MCF 10A (cell line): ENCODE data around the gene LINGO3. TPM values are rescaled to one million over a fixed set of nuclear protein-coding genes. Genes with fewer than 3 reads are reported as not detected.

Source experiments
- BruUV-seq: library from RNA; stranded (reverse); fragments of 400-500 nt; replicated peaks from 2 replicates; lab custom pipeline; 2021; lab: Mats Ljungman, UMichigan
- CTCF ChIA-PET: fragments of 300-600 bp; sonication (Branson Sonifier 250); formaldehyde crosslinking; extraction: SDS; loops from one replicate; lab custom pipeline; 2021; ENCODE audit warnings: antibody characterized with exemption, inconsistent platforms; lab: Yijun Ruan, JAX
- POLR2A ChIA-PET: fragments of 300-600, 350-650 bp; sonication (Branson Sonifier 250); formaldehyde crosslinking; extraction: SDS; loops from one replicate; lab custom pipeline; 2020; ENCODE audit warnings: antibody characterized with exemption, inconsistent platforms; lab: Yijun Ruan, JAX
- DNase-seq: peaks from one replicate; pipeline ENCODE4 v3.0.0-alpha.2; 2018; ENCODE audit not compliant: unreplicated experiment
- H3K27ac Mint-ChIP-seq: one replicate; pipeline ENCODE4 v1.8.0; 2022; ENCODE audit warnings: mild to moderate bottlenecking, low read depth, mixed read lengths; ENCODE audit not compliant: unreplicated experiment
- H3K27me3 Mint-ChIP-seq: one replicate; pipeline ENCODE4 v1.8.0; 2022; ENCODE audit warnings: mixed read lengths; ENCODE audit not compliant: insufficient read depth, unreplicated experiment
- H3K36me3 Mint-ChIP-seq: one replicate; pipeline ENCODE4 v1.8.0; 2022; ENCODE audit warnings: mild to moderate bottlenecking, moderate library complexity, mixed read lengths; ENCODE audit not compliant: insufficient read depth, unreplicated experiment
- H3K4me1 Mint-ChIP-seq: one replicate; pipeline ENCODE4 v1.8.0; 2022; ENCODE audit warnings: mixed read lengths; ENCODE audit not compliant: insufficient read depth, unreplicated experiment
- H3K4me3 Mint-ChIP-seq: one replicate; pipeline ENCODE4 v1.8.0; 2022; ENCODE audit warnings: mild to moderate bottlenecking, moderate library complexity, mixed read lengths; ENCODE audit not compliant: unreplicated experiment
- H3K9me3 Mint-ChIP-seq: one replicate; pipeline ENCODE4 v1.8.0; 2022; ENCODE audit warnings: mixed read lengths; ENCODE audit not compliant: unreplicated experiment
- intact Hi-C: fragments of 100-400 bp; cut with micrococcal nuclease; formaldehyde crosslinking; loops from 2 replicates; pipeline ENCODE4 v1.14.1; 2022
- total RNA-seq: library from RNA; stranded (reverse); gene quantifications from 2 replicates; pipeline ENCODE4 v1.2.3, GENCODE V29; 2022
- TF ChIP-seq, protein P1 (sequence below): fragments of 200-600 bp; IDR thresholded peaks from one replicate; pipeline ENCODE4 v1.8.0; 2022; ENCODE audit warnings: antibody characterized with exemption, mild to moderate bottlenecking; ENCODE audit not compliant: unreplicated experiment

Gene LINGO3
- total RNA-seq, 1 experiment from 2014 or later, result not detected

DNA sequence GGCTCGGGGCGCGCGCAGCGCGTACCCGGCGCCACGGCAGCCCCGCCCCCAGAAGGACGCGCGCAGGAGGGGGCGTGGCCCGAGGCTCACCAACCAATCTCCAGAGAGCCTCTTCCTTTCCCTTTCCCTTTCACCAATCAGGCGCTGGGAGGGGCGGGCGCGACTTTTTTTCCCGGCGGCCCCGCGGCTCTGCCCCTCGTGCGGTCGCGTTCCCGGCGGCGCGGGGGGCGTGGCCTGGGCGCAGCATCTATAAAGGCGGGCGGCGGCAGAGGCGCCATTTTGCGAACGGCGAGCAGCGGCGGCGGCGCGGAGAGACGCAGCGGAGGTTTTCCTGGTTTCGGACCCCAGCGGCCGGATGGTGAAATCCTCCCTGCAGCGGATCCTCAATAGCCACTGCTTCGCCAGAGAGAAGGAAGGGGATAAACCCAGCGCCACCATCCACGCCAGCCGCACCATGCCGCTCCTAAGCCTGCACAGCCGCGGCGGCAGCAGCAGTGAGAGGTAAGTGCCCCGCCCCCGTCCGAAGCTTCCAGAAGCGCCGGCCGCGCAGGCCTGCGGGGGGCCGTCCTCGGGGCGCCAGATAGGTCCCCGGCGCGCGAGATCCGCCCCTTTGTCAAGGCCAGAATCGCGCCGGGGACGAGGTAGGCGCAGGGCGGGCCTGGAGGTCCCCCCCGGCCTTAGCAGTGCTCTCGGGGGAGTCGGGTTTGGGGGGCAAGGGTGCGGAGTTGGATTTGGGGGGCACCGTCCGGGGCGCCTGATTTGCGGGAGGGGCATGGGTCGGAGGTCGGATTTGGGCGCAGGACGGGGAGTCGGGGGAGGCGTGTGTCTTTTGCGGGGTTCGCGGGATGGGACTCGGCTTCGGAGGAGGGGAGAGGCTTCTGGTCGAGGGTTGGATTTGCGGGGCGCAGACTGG is 38.5 kb downstream of the LINGO3 start:
- TSS peak; percentile 63 for BruUV-seq
- peak; percentile 97 for DNase-seq
- Mint-ChIP-seq H3K36me3 (peaks cover 46% of the 10 kb centered on the region), H3K27ac (peak overlapping the region; percentile 88), H3K4me3 (peak overlapping the region; percentile 91), H3K9me3 (no peaks in the 10 kb centered on the region), H3K4me1 (peaks cover 26% of the 10 kb centered on the region), H3K27me3 (no peaks in the 10 kb centered on the region)
- TF ChIP-seq, protein P1, sequence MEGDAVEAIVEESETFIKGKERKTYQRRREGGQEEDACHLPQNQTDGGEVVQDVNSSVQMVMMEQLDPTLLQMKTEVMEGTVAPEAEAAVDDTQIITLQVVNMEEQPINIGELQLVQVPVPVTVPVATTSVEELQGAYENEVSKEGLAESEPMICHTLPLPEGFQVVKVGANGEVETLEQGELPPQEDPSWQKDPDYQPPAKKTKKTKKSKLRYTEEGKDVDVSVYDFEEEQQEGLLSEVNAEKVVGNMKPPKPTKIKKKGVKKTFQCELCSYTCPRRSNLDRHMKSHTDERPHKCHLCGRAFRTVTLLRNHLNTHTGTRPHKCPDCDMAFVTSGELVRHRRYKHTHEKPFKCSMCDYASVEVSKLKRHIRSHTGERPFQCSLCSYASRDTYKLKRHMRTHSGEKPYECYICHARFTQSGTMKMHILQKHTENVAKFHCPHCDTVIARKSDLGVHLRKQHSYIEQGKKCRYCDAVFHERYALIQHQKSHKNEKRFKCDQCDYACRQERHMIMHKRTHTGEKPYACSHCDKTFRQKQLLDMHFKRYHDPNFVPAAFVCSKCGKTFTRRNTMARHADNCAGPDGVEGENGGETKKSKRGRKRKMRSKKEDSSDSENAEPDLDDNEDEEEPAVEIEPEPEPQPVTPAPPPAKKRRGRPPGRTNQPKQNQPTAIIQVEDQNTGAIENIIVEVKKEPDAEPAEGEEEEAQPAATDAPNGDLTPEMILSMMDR, result no peak
- intact Hi-C loops, result loop anchor here (10.0 kb wide), 1 partner anchor 345 kb away; no protein-coding TSS in a partner anchor
- ChIA-PET POLR2A (interaction anchor here (0.6 to 5.3 kb wide), 12 partner anchors 9 to 681 kb away, joined by 3 to 79 read pairs (median 4); partner anchors contain the start of genes ABHD17A, DOT1L, LSM7 and SPPL2B), CTCF (interaction anchor here (0.6 kb wide), 1 partner anchor 32 kb away, joined by 3 read pairs; no protein-coding TSS in a partner anchor)

DNA sequence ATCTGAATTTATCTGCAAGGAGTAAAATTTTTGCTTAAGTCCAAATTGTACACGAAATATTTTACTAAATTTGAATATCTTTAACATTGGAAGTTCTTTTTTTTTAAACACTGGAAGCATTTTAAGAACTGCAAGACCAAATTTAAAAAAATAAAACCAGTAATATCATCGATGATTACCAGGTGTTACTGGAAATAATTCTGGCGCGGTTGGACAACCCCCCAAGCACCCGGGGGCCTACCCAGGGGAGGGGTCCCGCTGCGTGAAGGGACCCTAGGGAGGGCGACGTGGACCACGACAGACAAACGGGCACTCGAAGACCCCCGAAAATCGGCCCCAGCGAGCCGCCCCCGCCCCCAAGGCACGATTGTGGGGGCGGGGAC is 39.1 kb downstream of the LINGO3 start:
- TF ChIP-seq, protein P1, result no peak
- no peak for DNase-seq
- H3K27ac Mint-ChIP-seq, result peak overlapping the region; percentile 88
- CTCF ChIA-PET, result no interaction called here
- H3K4me1 Mint-ChIP-seq, result peaks cover 22% of the 10 kb centered on the region
- no peaks in the 10 kb centered on the region for H3K27me3 Mint-ChIP-seq
- H3K4me3 Mint-ChIP-seq, result peak overlapping the region; percentile 91
- no TSS peak for BruUV-seq
- intact Hi-C loops, result no loop called here
- POLR2A ChIA-PET, result interaction anchor here (0.6 to 5.3 kb wide), 5 partner anchors 10 to 117 kb away, joined by 3 to 79 read pairs (median 5); partner anchors contain the start of gene PLEKHJ1
- H3K9me3 Mint-ChIP-seq, result no peaks in the 10 kb centered on the region
- peaks cover 41% of the 10 kb centered on the region for H3K36me3 Mint-ChIP-seq

- Mint-ChIP-seq H3K4me1 (peaks cover 19% of the 10 kb centered on the region), H3K9me3 (no peaks in the 10 kb centered on the region), H3K27me3 (no peaks in the 10 kb centered on the region), H3K36me3 (peaks cover 37% of the 10 kb centered on the region), H3K27ac (no peak overlapping the region), H3K4me3 (peak overlapping the region; percentile 91)
- DNase-seq, result no peak
- CTCF ChIA-PET, result no interaction called here
- intact Hi-C loops, result no loop called here
- TF ChIP-seq, protein P1, result no peak
- no TSS peak for BruUV-seq
- POLR2A ChIA-PET, result interaction anchor here (0.6 to 5.3 kb wide), 5 partner anchors 9 to 116 kb away, joined by 3 to 79 read pairs (median 4); partner anchors contain the start of gene PLEKHJ1
These were observed 39.5 kb downstream of the LINGO3 start for GRCh38 chr19:2268480-2268830.
